ENCODE data around the gene MYH14.

Gene MYH14

DNA sequence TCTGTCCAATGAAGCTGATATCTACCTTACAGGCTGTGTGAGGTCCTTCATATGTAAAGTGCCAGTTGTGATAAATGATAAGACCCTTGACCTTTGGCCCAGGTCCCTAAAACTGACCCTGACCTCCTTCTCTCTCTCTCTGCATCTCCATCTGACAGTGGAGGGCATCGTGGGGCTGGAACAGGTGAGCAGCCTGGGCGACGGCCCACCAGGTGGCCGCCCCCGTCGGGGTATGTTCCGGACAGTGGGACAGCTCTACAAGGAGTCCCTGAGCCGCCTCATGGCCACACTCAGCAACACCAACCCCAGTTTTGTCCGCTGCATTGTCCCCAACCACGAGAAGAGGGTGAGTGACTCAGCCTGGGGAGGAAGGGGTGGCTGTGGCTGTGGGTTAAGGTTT is 53.7 kb downstream of the MYH14 start:
- no peak for DNase-seq (ENCODE audit: low read depth)
- no peak overlapping the region for H3K4me3 ChIP-seq (ENCODE audit: control insufficient read depth, low read depth, low read length)
- TF ChIP-seq, protein P1, sequence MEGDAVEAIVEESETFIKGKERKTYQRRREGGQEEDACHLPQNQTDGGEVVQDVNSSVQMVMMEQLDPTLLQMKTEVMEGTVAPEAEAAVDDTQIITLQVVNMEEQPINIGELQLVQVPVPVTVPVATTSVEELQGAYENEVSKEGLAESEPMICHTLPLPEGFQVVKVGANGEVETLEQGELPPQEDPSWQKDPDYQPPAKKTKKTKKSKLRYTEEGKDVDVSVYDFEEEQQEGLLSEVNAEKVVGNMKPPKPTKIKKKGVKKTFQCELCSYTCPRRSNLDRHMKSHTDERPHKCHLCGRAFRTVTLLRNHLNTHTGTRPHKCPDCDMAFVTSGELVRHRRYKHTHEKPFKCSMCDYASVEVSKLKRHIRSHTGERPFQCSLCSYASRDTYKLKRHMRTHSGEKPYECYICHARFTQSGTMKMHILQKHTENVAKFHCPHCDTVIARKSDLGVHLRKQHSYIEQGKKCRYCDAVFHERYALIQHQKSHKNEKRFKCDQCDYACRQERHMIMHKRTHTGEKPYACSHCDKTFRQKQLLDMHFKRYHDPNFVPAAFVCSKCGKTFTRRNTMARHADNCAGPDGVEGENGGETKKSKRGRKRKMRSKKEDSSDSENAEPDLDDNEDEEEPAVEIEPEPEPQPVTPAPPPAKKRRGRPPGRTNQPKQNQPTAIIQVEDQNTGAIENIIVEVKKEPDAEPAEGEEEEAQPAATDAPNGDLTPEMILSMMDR (IDR thresholded peaks at IDR 0.05; ENCODE audit: control insufficient read depth, insufficient read depth, low read depth, low read length, missing control alignments), result no peak

GRCh38 chr19:50258918-50259372 is 55.5 kb downstream of the MYH14 start:
- DNase-seq (ENCODE audit: low read depth), result no peak
- H3K4me3 ChIP-seq (ENCODE audit: control insufficient read depth, low read depth, low read length), result no peak overlapping the region
- TF ChIP-seq, protein P1 (IDR thresholded peaks at IDR 0.05; ENCODE audit: control insufficient read depth, insufficient read depth, low read depth, low read length, missing control alignments), result peak; percentile 42

DNA sequence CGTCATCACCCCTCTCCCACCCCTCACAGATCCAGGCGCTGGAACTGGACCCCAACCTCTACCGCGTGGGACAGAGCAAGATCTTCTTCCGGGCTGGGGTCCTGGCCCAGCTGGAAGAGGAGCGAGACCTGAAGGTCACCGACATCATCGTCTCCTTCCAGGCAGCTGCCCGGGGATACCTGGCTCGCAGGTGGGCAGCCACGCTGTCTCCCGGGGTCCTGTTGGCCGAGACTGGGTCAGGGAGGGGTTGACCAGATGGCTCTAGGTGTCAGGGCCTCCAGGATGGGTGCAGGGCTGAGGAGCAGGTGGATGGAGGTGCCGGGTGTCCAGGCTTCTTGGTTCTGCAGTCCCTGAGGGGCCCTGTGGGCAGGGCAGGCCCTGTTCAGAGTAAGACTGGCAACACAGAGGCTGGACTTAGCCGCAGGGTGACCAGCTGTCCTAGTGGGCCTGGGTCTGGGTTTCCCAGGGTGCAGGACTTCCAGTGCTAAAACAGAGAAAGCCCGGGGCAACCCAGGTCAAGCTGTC is 58.1 kb downstream of the MYH14 start:
- H3K4me3 ChIP-seq (ENCODE audit: control insufficient read depth, low read depth, low read length), result no peak overlapping the region
- no peak for DNase-seq (ENCODE audit: low read depth)
- TF ChIP-seq, protein P1 (IDR thresholded peaks at IDR 0.05; ENCODE audit: control insufficient read depth, insufficient read depth, low read depth, low read length, missing control alignments), result no peak

- H3K4me3 ChIP-seq (ENCODE audit: control insufficient read depth, low read depth, low read length), result no peak overlapping the region
- TF ChIP-seq, protein P1 (IDR thresholded peaks at IDR 0.05; ENCODE audit: control insufficient read depth, insufficient read depth, low read depth, low read length, missing control alignments), result no peak
- DNase-seq (ENCODE audit: low read depth), result no peak
These were observed 59.8 kb downstream of the MYH14 start for GRCh38 chr19:50263176-50263575.

- DNase-seq (ENCODE audit: low read depth), result no peak
- TF ChIP-seq, protein P1 (IDR thresholded peaks at IDR 0.05; ENCODE audit: control insufficient read depth, insufficient read depth, low read depth, low read length, missing control alignments), result no peak
- no peak overlapping the region for H3K4me3 ChIP-seq (ENCODE audit: control insufficient read depth, low read depth, low read length)
These were observed 61.2 kb downstream of the MYH14 start for GRCh38 chr19:50264483-50265186.

DNA sequence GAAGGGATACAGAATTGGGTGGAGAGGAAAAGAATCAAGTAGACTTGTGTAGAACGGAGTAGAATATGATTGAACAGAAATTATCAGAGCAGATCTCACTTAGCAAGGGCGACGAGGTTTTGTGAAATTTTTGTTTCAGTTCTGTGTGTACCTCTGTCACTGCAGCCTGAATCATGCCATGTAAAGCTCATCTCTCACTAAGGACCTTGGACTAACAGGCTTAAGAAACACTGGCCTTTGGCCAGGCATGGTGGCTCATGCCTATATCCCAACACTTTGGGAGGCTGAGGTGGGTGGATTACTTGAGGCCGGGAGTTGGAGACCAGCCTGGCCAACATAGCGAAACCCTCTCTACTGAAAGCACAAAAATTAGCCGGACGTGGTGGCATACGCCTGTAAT is 62.6 kb downstream of the MYH14 start:
- DNase-seq (ENCODE audit: low read depth), result no peak
- TF ChIP-seq, protein P1 (IDR thresholded peaks at IDR 0.05; ENCODE audit: control insufficient read depth, insufficient read depth, low read depth, low read length, missing control alignments), result no peak
- H3K4me3 ChIP-seq (ENCODE audit: control insufficient read depth, low read depth, low read length), result no peak overlapping the region
